Activated naive CD8-positive, alpha-beta T cell treated with anti-CD3 and anti-CD28 coated beads, Interleukin-2, amount 50 U/mL, for 24 hours (primary cell): ENCODE data around the gene CST1.

Source experiments
- ATAC-seq: fragments of 150-1000 bp; cut with Tn5 transposase; one replicate; pipeline ENCODE4 v1.10.0; 2021
- DNase-seq: peaks from one replicate; pipeline ENCODE4 v3.0.0; 2021
- H3K27ac Mint-ChIP-seq: one replicate; pipeline ENCODE4 v1.8.0; 2021; ENCODE audit warnings: mild to moderate bottlenecking, mixed read lengths
- H3K27me3 Mint-ChIP-seq: one replicate; pipeline ENCODE4 v1.8.0; 2021; ENCODE audit warnings: mixed read lengths
- H3K36me3 Mint-ChIP-seq: one replicate; pipeline ENCODE4 v1.8.0; 2021; ENCODE audit warnings: low read depth, mixed read lengths
- H3K4me1 Mint-ChIP-seq: one replicate; pipeline ENCODE4 v1.8.0; 2021; ENCODE audit warnings: mixed read lengths
- H3K4me3 Mint-ChIP-seq: one replicate; pipeline ENCODE4 v1.8.0; 2021; ENCODE audit warnings: mild to moderate bottlenecking, moderate library complexity, mixed read lengths
- H3K9me3 Mint-ChIP-seq: one replicate; pipeline ENCODE4 v1.8.0; 2021; ENCODE audit warnings: mixed read lengths

Gene CST1

DNA sequence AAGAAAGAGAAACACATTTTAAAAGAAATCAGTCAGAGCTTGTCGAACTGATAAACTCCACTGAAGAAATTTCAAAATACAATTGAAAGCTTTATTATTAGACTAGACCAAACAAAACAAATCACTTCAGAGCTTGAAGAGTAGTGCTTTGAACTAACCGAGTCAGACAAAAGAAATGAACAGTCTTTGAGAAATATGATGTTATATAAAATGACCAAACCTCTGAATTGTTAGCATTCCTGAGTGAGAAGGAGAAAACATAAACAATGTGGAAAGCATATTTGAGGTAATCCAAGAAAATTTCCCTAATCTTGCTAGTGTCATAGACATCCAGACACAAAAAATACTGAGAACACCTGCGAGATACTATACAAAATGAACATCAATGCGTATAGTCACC, 48.7 kb downstream of the CST1 start:
- ATAC-seq, result no peak
- Mint-ChIP-seq H3K9me3 (no peaks in the 10 kb centered on the region), H3K27me3 (peaks cover 2% of the 10 kb centered on the region), H3K4me1 (no peaks in the 10 kb centered on the region), H3K36me3 (no peaks in the 10 kb centered on the region), H3K4me3 (no peak overlapping the region), H3K27ac (no peak overlapping the region)
- no peak for DNase-seq

DNA sequence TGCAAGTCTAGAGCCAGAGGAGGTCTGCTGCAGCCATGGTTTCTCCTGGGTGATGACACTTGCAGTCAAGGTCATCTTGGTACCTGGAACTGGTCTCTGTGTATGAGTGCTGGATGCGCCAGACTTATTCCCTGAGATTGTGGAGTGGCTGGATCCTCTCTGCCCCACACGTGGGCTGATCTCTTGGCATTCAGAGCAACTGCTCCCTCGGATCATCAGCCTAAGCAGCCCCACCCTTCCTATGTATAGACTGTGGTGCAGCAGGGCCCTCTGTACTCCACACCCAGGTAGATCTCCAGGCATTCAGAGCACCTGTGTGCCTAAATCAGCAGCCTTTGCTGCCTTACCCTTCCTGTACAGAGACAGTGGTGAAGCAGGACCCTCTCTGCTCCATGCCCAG, 49.8 kb downstream of the CST1 start:
- Mint-ChIP-seq H3K27me3 (peaks cover 4% of the 10 kb centered on the region), H3K9me3 (no peaks in the 10 kb centered on the region), H3K4me1 (no peaks in the 10 kb centered on the region), H3K27ac (no peak overlapping the region), H3K4me3 (no peak overlapping the region), H3K36me3 (no peaks in the 10 kb centered on the region)
- DNase-seq (no peak), ATAC-seq (no peak)

DNA sequence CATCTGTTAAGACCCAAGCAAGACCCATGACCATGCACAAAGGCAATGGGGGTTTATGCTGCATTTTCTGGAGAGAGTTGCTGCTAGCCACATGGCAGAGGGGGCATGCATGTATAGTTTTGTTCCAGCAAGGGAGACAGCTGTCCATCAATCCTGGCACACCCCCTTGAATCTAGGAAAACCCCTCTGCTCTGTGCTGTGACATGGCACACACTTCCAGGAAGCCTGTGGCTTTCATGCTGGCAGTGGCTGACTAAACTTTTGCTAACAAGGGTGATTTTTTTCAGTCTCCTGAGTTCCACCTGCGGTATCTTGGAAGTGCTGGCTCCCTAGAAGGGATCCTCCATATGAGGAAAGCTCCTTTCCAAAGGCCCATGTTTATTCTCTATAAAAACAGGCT, 52.8 kb downstream of the CST1 start:
- Mint-ChIP-seq H3K4me1 (no peaks in the 10 kb centered on the region), H3K36me3 (no peaks in the 10 kb centered on the region), H3K9me3 (no peaks in the 10 kb centered on the region), H3K4me3 (no peak overlapping the region), H3K27me3 (peaks cover 6% of the 10 kb centered on the region), H3K27ac (no peak overlapping the region)
- no peak for DNase-seq
- ATAC-seq, result no peak
